PC-9 (cell line): ENCODE data around the gene INAFM2.

Experiments used
- CTCF ChIP-seq: fragments of 200-600 bp; sonication (generic); conservative IDR thresholded peaks from 2 replicates; pipeline ENCODE4 v1.6.1; 2017; ENCODE audit warnings: mixed run types, antibody characterized with exemption, mild to moderate bottlenecking, moderate library complexity
- EZH2 ChIP-seq: fragments of 200-600 bp; sonication (generic); IDR thresholded peaks from 2 replicates; pipeline ENCODE4 v1.8.0; 2017; ENCODE audit warnings: antibody characterized with exemption, low read depth

- TF ChIP-seq CTCF (no peak), EZH2 (no peak)
Measured at GRCh38 chr15:40316931-40317330, 6.6 kb upstream of the INAFM2 start.
